GM15510 (cell line): ENCODE data around the gene KIDINS220.

ENCODE experiments used
- POLR2A ChIP-seq: IDR thresholded peaks from 3 replicates; pipeline ENCODE4 v1.6.1; 2011; ENCODE audit warnings: borderline replicate concordance; ENCODE audit not compliant: insufficient read length; ENCODE audit errors: extremely low read depth

KIDINS220 gene

GRCh38 chr2:8752385-8752784, 85.0 kb downstream of the KIDINS220 start:
- no peak for TF ChIP-seq POLR2A

GRCh38 chr2:8750221-8750620, 87.2 kb downstream of the KIDINS220 start:
- no peak for TF ChIP-seq POLR2A

DNA sequence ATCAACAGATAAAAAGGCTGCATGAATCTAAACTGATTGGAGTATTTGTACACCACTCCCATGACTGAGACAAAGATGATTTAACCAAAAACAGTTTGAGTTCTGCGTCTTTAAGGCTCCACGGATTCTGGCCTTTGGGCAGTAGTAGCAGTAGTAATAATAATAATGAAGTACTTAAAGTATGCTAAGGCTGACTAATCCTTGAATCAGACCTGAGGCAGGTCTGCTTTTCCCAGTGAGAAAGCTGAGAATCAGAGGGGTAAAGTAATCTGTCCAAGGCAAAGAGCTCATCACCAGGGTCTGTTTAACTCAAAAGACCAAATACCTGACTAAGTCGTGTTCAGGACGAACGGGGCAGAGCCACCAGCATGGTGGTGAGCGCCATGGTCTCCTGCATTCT, 94.2 kb downstream of the KIDINS220 start:
- TF ChIP-seq POLR2A: no peak

DNA sequence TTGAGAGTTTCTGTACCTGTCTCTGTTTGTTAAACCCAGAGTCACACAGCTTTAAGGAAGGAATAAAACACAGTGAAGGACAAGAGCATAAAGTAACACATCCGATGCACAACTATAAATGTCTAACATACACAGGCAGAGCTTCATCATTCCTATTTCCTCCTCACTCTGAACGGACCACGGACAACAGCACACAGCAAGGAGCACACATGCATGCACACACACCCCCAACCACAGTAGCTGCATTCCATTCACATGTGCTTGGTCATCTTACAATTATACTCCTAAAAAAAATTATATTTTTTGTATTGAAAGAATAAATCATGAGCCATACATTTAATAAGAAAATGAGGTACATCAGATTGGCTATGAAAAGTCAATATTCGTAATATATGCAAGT, 97.3 kb downstream of the KIDINS220 start:
- TF ChIP-seq POLR2A: no peak

- no peak for TF ChIP-seq POLR2A
Measured at GRCh38 chr2:8737571-8738175, 99.7 kb downstream of the KIDINS220 start.

DNA sequence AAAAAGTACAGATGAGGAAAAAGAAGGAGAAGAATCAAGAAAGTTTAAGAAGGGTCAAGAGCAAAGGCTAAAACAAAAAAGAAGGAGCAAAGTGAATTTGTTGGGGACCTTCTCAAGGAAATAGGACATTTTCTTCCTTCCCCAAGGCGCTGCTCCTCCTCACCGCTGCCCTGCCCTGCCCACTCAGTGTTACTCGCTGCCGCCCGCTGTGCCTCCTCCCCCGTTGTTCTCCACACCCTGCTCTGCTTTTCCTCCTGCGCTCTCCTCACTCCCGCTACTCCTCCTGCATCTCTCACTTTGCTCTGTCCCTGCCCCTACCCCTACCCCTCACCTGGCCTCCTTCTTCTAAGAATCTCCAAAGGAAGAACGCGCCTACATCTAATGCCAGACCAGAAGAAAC, 104.8 kb downstream of the KIDINS220 start:
- no peak for TF ChIP-seq POLR2A

DNA sequence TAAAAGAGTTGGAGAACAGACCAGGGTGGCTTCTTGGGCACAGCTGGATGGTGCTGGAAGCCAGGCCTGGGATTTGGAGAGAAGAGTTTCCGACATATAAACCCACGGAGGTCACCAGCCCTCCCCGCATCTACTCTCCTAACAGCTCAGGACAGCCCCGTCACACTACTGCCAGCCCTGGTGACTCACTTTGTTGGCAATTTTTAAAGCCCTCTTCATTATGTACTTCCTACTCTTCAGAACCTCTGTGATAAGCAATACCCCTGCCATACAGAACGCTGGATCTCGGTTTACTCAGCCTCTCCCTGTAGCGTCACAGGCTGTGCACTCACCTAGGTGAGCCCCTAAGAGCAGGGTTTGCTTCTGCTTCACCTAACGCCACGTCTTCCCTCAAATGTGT, 107.5 kb downstream of the KIDINS220 start:
- TF ChIP-seq POLR2A: no peak

DNA sequence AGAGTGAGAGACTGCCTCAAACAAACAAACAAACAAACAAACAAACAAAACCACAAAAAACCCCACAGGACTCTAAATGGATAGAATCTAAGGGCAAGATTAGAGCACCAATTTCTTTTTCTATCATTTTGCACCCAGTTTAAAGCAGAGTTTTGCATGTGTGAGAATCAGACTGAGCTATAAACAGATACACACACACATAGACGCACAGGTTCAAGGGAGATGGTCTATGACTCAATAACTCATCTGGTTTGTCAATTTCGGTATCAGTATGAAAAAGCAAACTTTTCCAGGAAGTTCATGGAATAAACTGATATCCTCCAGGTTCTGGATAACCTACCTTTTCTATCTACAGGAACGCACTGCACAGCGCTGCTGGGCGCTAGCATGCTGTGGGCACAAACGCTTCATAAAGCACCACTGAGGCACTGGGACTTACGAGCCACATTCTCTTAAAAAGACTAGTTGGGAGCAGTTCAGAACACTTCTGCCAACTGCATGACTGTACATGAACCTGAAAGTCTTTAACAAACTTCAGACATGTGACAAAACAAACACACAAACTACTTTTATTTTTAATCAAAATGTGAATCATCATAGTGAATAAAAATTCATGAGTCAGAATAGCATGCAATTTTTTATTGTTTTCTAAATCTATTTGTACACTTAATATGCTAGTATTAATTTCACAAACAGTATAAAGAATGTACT, 109.0 kb downstream of the KIDINS220 start:
- TF ChIP-seq POLR2A: no peak

DNA sequence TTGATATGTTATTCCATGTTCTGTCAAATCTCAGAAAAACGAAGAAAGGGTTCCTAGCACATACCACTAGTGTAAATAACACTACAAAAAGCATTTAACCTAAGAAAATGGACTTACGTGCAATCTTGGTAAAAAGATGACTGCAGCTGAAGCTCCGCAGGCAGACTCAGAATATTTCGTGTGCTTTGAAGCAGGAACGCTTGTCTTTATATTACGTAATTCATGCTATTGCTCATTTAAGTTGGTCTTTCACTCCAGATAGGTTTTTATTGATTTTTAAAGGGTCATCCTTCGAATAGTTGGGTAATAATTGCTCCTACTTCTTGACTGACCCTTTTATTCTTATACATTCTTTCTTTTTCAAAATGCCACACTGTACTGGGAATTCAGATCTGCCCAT, 111.6 kb downstream of the KIDINS220 start:
- TF ChIP-seq POLR2A: no peak

DNA sequence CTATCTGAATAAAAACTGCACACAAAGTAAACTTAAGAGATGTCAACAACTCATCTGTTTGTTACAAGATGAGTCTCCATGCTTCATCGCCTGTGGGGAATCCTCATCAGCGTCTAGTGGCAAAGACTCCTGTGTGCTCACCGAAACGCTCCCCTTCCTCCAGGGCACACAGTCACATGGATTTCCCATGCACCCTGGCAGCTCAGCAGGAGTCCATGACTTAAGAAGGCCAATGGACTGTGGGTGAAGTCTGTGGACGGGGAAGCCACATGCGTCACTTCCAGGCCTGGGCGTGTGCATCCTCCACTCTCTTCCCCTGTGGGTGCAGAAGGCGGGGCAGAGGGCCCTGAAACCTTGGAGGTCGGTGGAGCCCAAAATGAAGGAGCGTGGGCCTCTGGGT, 114.4 kb downstream of the KIDINS220 start:
- TF ChIP-seq POLR2A: no peak

DNA sequence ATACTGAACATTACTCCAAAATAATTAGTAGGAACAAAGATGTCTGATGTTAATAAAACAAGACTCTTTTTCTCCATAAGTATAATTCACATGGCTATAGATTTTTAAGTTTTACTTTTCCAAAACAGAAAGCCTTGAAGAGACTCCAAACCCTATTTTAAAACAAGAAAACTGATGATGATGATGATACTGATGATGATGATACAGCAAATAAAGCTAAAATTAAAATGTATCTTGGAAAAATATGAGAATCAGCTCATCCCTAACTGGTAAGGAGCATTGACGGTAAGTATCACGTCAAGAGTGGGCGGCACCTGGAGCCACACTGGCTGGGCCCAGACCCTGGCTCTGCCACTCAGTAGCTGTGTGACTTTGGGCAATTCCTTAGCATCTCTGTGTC, 116.0 kb downstream of the KIDINS220 start:
- no peak for TF ChIP-seq POLR2A

GRCh38 chr2:8720741-8721140, 116.7 kb downstream of the KIDINS220 start:
- TF ChIP-seq POLR2A: no peak

DNA sequence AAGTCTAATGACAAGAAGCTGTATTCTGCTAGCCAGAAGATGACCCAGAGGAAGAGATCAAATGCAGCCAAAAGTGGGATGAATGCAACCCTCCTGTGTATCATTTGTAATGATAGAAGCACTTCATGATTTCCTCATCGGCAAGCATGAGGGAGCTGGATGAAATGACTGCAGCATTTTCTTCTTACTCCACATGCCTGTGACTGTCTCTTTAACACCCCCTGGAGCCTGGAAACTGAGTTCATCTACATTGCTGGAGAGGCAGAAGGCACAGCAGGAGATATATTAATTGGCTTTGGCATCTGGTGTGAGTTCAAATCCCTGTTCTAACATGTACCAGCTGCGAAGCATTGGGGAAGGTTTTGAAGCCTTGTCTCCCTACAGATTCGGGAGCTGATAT, 117.9 kb downstream of the KIDINS220 start:
- no peak for TF ChIP-seq POLR2A

GRCh38 chr2:8714971-8715370, 122.4 kb downstream of the KIDINS220 start:
- no peak for TF ChIP-seq POLR2A

GRCh38 chr2:8714283-8714682, 123.1 kb downstream of the KIDINS220 start:
- TF ChIP-seq POLR2A: no peak

GRCh38 chr2:8710951-8711350, 126.5 kb downstream of the KIDINS220 start:
- no peak for TF ChIP-seq POLR2A

DNA sequence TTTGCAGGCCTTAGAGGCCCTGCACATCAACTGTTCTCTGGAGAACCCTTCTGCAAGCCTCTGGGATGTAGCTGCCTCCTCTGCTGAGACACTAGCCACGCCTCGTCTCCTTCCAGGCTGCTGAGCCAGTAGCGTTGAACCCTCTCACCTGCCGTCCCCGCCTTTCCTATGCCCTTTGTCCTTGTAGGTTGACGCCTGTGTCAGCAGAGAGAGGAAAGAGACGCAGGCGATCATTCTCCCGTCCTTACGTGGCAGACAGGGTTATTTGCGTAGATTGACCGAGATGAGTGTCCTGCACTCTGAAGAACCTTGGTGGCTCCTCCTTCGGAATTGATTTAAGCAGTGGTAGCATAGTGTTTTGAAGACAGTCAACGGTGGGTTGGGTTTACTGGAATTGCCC, 127.8 kb downstream of the KIDINS220 start:
- no peak for TF ChIP-seq POLR2A

DNA sequence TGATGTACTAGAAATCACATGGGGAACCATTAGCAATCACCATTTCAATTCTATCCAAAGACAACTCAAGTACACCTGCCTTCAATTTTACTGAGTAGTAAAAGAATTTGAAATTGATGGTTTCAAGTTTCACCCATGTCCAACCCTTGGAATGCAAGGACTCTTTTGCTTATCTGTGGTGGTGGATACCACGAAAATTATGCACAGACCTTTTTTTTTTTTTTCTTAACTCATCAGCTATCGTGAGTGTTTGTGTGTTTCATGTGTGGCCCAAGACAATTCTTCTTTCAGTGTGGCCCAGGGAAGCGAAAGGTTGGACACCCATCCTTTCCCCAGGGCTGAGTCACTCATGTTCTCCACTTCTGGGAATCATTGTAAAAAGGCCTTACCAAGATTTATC, 132.5 kb downstream of the KIDINS220 start:
- TF ChIP-seq POLR2A: no peak
